Hair follicle dermal papilla cell (primary cell): ENCODE measurements around the gene BMS1. TPM values are rescaled to one million over a fixed set of nuclear protein-coding genes. Genes with fewer than 3 reads are reported as not detected.

ENCODE experiments used
- small RNA-seq: library from RNA; depleted of rRNA; stranded (forward); fragments of <200 nt; gene quantifications from one replicate; pipeline ENCODE3, GENCODE V24; 2012
- total RNA-seq: library from RNA; depleted of rRNA; stranded (reverse); fragments of >200 nt; gene quantifications from 2 replicates; pipeline ENCODE4 v1.2.3, GENCODE V29; 2012

The BMS1 gene, protein sequence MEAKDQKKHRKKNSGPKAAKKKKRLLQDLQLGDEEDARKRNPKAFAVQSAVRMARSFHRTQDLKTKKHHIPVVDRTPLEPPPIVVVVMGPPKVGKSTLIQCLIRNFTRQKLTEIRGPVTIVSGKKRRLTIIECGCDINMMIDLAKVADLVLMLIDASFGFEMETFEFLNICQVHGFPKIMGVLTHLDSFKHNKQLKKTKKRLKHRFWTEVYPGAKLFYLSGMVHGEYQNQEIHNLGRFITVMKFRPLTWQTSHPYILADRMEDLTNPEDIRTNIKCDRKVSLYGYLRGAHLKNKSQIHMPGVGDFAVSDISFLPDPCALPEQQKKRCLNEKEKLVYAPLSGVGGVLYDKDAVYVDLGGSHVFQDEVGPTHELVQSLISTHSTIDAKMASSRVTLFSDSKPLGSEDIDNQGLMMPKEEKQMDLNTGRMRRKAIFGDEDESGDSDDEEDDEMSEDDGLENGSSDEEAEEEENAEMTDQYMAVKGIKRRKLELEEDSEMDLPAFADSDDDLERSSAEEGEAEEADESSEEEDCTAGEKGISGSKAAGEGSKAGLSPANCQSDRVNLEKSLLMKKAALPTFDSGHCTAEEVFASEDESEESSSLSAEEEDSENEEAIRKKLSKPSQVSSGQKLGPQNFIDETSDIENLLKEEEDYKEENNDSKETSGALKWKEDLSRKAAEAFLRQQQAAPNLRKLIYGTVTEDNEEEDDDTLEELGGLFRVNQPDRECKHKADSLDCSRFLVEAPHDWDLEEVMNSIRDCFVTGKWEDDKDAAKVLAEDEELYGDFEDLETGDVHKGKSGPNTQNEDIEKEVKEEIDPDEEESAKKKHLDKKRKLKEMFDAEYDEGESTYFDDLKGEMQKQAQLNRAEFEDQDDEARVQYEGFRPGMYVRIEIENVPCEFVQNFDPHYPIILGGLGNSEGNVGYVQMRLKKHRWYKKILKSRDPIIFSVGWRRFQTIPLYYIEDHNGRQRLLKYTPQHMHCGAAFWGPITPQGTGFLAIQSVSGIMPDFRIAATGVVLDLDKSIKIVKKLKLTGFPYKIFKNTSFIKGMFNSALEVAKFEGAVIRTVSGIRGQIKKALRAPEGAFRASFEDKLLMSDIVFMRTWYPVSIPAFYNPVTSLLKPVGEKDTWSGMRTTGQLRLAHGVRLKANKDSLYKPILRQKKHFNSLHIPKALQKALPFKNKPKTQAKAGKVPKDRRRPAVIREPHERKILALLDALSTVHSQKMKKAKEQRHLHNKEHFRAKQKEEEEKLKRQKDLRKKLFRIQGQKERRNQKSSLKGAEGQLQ
- total RNA-seq: 15.5 and 16.1 TPM in 2 replicates

DNA sequence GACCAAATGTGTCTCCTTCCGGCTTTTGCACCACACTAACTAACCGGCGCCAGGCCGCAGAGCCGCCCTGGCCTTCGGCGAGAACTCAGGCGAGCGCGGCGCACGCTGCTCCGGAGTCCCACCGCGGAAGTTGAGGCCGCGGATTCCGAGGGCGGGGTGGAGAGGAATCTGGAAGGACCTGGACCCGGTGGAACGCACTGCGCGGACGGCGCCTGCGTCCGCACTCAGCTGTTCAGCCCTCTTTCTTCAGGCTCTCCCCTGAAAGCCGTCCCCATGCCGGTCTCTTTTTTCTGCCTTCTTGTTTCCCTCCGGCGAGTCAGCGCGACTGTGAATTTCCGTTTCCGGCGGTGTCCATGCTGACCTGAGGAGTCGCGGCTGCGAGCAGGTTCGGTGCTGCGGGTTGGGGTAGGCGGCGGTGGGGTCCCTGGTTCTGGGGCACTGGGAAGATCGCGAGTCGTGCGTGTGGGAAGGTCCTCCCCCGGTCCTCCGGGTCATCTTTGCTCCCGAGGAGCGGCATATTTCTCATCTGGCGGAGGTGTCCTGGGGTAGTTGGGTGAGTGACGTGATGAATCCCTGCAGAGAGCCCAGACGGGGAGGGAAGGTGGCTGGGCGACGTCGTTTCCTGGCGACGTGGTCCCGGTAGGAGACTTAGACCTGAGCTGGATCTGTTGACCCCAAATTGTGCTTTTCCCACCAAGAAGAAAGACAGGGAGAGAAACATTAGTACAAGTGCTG, at the start of gene BMS1:
Gene BMS1, plus strand, starts transcription at position 350 of the 735 bp plus-strand sequence. CDS start 1,600 bp downstream, outside the sequence.

Small RNA genes lying within 50 kb of the gene (small RNA-seq; reads per million reads assigned to genes)
- gene RNU6-885P: not detected

Other genes with a start within 250 kb of the BMS1 start
- 7.7 and 13.3 TPM in 2 replicates for gene ZNF33B, start 144.2 kb upstream of the BMS1 start, total RNA-seq